HUES64 (cell line): ENCODE data around the gene UMAD1.
A peak's percentile ranks its signal among the peaks of the same experiment; 100 is the strongest.
"Not testable (repeated sequence)": the region's sequence is repeated elsewhere in the genome, so short reads cannot be mapped to it uniquely, and the experiment has no call there.

Source experiments
- H3K27ac ChIP-seq: 2 replicates; pipeline ENCODE4 v1.7.0; 2013; ENCODE audit warnings: low read depth, low read length, inconsistent platforms
- H3K27me3 ChIP-seq: 2 replicates; pipeline ENCODE4 v1.6.1; 2013; ENCODE audit warnings: mild to moderate bottlenecking, low read length; ENCODE audit not compliant: insufficient read depth
- H3K36me3 ChIP-seq: 2 replicates; pipeline ENCODE4 v1.6.1; 2013; ENCODE audit warnings: mild to moderate bottlenecking, low read length; ENCODE audit not compliant: insufficient read depth
- H3K4me1 ChIP-seq: 2 replicates; pipeline ENCODE4 v1.6.1; 2013; ENCODE audit warnings: mild to moderate bottlenecking, low read length, moderate library complexity; ENCODE audit not compliant: insufficient read depth
- H3K4me3 ChIP-seq: 2 replicates; pipeline ENCODE4 v1.5.1; 2013; ENCODE audit warnings: mild to moderate bottlenecking, low read length, moderate library complexity
- H3K9ac ChIP-seq: 2 replicates; pipeline ENCODE4 v1.6.1; 2013; ENCODE audit warnings: mild to moderate bottlenecking, low read depth, low read length
- H3K9me3 ChIP-seq: 2 replicates; pipeline ENCODE4 v1.6.1; 2013; ENCODE audit warnings: low read depth, low read length; ENCODE audit not compliant: insufficient read depth
- WGBS: fragments of 150-250, 120-280 bp; methylation state at CpG from one replicate; pipeline ENCODE4 v1.1.7; 2013; ENCODE audit warnings: missing lambda C conversion rate; 5-methylcytosine and 5-hydroxymethylcytosine counted together

The UMAD1 gene

GRCh38 chr7:7818179-7818578 is 177.6 kb downstream of the UMAD1 start:
- not testable (repeated sequence) for H3K4me3 ChIP-seq, H3K9ac ChIP-seq, H3K27ac ChIP-seq, H3K9me3 ChIP-seq, H3K27me3 ChIP-seq, H3K36me3 ChIP-seq
- WGBS, result 92% methylated on average over 2 of the region's 2 CpGs
- peaks cover 37% of the 10 kb centered on the region for H3K4me1 ChIP-seq

DNA sequence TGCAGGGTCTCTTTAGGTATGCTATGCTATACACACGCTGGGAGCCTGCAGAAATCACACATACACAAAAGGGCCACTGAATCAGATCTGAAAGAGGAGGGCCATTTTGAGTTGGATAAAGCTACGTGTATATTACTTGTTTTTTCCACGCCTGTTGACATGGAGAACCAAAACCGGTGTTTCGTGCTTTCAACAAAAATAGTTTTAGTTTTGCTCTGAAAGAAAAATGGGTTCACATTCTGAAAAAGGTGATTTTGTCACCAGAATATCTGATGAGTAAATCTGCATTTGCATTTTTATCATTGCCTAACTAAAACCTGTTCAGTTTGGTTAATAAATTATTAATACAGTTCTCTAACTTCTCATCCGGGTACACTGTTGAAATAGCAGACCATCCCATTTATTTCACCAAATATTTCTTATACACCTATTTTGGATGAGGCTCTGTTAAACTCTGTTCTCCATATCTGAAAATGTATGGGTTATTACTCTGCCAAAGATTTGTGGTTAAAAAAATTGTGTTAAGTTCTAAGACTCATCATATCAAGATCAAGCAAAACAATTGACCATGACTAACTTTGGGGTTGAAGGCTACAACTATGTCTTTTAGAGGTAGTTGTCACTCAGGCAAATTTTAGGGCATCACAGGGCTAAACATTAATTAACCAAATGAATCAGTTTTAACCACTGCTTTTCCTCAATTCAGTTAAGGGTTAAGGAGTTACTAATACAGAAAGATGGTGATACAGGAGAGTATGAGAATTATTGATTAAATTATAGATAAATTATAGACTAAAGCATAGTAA is 179.1 kb downstream of the UMAD1 start:
- WGBS, result 72% methylated on average over 5 of the region's 6 CpGs
- Histone ChIP-seq H3K27me3 (no peaks in the 10 kb centered on the region), H3K9me3 (no peaks in the 10 kb centered on the region), H3K4me3 (no peak overlapping the region), H3K27ac (no peak overlapping the region), H3K9ac (no peak overlapping the region), H3K4me1 (peaks cover 50% of the 10 kb centered on the region), H3K36me3 (no peaks in the 10 kb centered on the region)

GRCh38 chr7:7820409-7820808 is 179.9 kb downstream of the UMAD1 start:
- no peak overlapping the region for H3K4me3 ChIP-seq
- H3K4me1 ChIP-seq, result peaks cover 50% of the 10 kb centered on the region
- 75% methylated on average over 1 of the region's 1 CpG for WGBS
- no peak overlapping the region for H3K9ac ChIP-seq
- H3K36me3 ChIP-seq, result no peaks in the 10 kb centered on the region
- H3K27me3 ChIP-seq, result no peaks in the 10 kb centered on the region
- peak overlapping the region; percentile 79; the same call in 1 of the 2 replicates for H3K27ac ChIP-seq
- H3K9me3 ChIP-seq, result no peaks in the 10 kb centered on the region

DNA sequence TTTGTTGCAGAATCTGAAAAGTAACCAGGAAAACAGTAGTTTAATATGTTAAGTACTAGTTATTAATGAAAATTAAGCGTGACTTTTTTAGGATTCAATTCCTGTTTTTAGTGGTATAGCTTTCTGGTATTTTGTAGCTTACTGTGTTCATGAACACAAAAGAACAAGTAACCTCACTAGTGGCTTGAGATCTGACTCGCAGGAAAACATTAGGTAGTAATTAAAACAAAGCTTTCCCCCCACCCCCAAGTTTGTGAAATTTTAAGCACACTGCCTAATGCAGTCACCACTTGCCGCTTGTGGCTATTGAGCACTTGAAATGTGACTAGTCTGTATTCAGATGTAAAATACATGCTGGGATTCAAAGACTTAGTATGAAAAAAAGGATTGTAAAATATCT is 180.4 kb downstream of the UMAD1 start:
- Histone ChIP-seq H3K9ac (no peak overlapping the region), H3K36me3 (no peaks in the 10 kb centered on the region)

DNA sequence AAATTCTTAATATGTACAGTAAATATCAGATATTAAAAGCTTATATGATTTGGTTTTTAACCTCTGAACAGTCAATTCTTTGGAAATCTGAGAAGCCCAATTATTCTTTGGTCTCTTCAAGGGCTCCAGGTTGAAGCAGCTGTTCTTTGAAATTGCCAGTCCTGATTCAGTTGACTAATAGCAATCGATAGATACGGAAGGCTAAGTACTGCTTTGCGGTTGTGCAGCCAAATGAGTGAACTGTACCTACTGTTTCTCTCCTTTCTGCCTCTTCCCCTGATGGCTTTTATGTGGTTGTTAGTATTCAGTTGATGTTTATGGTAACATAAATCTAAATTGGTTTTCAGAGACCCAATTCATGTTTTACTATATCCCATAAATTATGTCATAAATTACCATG is 181.0 kb downstream of the UMAD1 start:
- Histone ChIP-seq H3K27me3 (no peaks in the 10 kb centered on the region), H3K4me1 (peaks cover 50% of the 10 kb centered on the region), H3K36me3 (no peaks in the 10 kb centered on the region), H3K4me3 (no peak overlapping the region), H3K9ac (no peak overlapping the region), H3K27ac (no peak overlapping the region), H3K9me3 (no peaks in the 10 kb centered on the region)
- 61% methylated on average over 3 of the region's 3 CpGs for WGBS

More for the DNA sequence above, 180.4 kb downstream of the UMAD1 start:
- peaks cover 50% of the 10 kb centered on the region for H3K4me1 ChIP-seq
- peak overlapping the region; percentile 79; the same call in 1 of the 2 replicates for H3K27ac ChIP-seq
- WGBS, result 31% methylated on average over 3 of the region's 3 CpGs
- H3K4me3 ChIP-seq, result no peak overlapping the region
- no peaks in the 10 kb centered on the region for H3K27me3 ChIP-seq
- no peaks in the 10 kb centered on the region for H3K9me3 ChIP-seq

DNA sequence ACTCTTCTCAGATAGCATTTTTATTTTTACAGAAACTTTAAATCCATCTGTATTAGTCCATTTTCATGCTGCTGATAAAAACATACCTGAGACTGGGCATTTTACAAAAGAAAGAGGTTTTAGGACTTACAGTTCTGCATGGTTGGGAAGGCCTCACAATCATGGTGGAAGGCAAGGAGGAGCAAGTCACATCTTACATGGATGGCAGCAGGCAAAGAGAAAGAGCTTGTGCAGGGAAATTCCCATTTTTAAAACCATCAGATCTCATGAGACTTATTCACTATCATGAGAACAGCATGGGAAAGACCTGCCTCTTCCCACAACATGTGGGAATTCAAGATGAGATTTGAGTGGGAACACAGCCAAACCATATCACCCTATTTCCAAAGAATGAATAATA is 184.7 kb downstream of the UMAD1 start:
- not testable (repeated sequence) for H3K27me3 ChIP-seq, H3K9ac ChIP-seq, H3K27ac ChIP-seq, H3K9me3 ChIP-seq, H3K36me3 ChIP-seq, H3K4me3 ChIP-seq
- peaks cover 47% of the 10 kb centered on the region for H3K4me1 ChIP-seq

DNA sequence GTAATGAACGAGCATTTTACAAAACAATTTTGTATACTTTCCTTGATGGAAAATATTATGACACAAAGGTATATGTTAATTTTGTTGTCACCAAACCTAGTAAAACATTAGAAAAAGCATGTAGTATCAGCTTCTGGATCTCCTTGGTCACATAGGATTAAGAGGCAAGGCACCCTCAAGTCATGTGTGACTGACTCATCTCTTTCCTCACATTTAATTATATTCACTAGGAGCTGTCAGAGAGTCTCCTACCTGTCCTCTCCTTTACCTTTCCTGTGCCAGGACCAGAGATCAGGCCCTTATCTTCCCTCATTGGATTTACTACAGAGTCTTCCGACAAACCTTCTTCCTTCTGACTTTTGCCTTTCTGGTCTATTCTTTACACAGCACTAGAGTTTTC is 189.1 kb downstream of the UMAD1 start:
- Histone ChIP-seq H3K9me3 (no peaks in the 10 kb centered on the region), H3K4me1 (peaks cover 14% of the 10 kb centered on the region), H3K27ac (no peak overlapping the region), H3K4me3 (no peak overlapping the region), H3K36me3 (no peaks in the 10 kb centered on the region), H3K27me3 (no peaks in the 10 kb centered on the region), H3K9ac (no peak overlapping the region)
- WGBS, result 91% methylated on average over 1 of the region's 2 CpGs

GRCh38 chr7:7830122-7830878 is 189.7 kb downstream of the UMAD1 start:
- Histone ChIP-seq H3K9ac (no peak overlapping the region), H3K36me3 (no peaks in the 10 kb centered on the region), H3K9me3 (no peaks in the 10 kb centered on the region), H3K27ac (no peak overlapping the region), H3K27me3 (no peaks in the 10 kb centered on the region), H3K4me1 (peaks cover 20% of the 10 kb centered on the region), H3K4me3 (no peak overlapping the region)
- 92% methylated on average over 5 of the region's 7 CpGs for WGBS

GRCh38 chr7:7832518-7832917 is 192.0 kb downstream of the UMAD1 start:
- H3K36me3 ChIP-seq, result no peaks in the 10 kb centered on the region
- H3K9ac ChIP-seq, result no peak overlapping the region
- H3K9me3 ChIP-seq, result no peaks in the 10 kb centered on the region
- H3K4me3 ChIP-seq, result no peak overlapping the region
- peaks cover 36% of the 10 kb centered on the region for H3K4me1 ChIP-seq
- WGBS, result 95% methylated on average over 5 of the region's 5 CpGs
- no peak overlapping the region for H3K27ac ChIP-seq
- H3K27me3 ChIP-seq, result no peaks in the 10 kb centered on the region

DNA sequence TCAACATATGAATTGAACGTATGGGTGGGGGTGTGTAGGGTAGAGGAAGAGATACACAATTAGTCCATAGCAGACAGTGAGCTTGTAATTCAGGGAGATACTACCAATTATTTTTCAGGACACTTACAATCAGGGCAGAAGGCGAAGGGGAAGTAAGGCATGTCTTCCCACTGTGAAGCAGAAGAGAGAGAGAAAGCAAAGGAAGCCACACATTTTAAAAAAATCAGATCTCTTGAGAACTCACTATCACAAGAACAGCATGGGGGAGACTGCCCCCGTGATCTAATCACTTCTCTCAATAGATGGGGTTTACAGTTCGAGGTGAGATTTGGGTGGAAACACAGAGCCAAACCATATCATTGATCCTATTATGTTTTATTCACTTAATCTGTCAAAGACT is 194.2 kb downstream of the UMAD1 start:
- peaks cover 36% of the 10 kb centered on the region for H3K4me1 ChIP-seq
- no peaks in the 10 kb centered on the region for H3K36me3 ChIP-seq
- H3K9me3 ChIP-seq, result no peaks in the 10 kb centered on the region
- no peak overlapping the region for H3K9ac ChIP-seq
- H3K27ac ChIP-seq, result 0 out of 2 replicates have a peak overlapping the region, but pooled peaks have one; percentile 21
- H3K4me3 ChIP-seq, result no peak overlapping the region
- H3K27me3 ChIP-seq, result no peaks in the 10 kb centered on the region
- 0% methylated on average over 1 of the region's 4 CpGs for WGBS

DNA sequence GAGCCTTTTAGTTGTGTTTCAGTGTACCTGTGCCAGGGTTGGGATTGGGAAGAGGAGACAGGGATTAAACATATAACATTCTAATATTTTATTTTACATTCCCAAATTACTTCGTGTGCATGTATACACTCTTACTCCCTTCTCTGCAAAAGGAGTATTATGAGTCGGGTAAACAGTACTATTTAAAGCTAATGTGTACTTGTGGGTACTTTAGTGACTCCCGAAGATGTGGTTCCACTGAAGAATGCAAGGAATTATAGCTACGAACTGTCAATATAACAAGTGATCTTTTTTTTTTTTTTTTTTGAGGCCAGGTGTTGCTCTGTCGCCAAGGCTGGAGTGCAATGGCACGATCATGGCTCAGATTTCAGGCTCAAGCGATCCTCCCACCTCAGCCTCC is 200.5 kb downstream of the UMAD1 start:
- Histone ChIP-seq H3K9ac (no peak overlapping the region), H3K27ac (no peak overlapping the region), H3K36me3 (no peaks in the 10 kb centered on the region), H3K4me3 (no peak overlapping the region), H3K27me3 (no peaks in the 10 kb centered on the region), H3K4me1 (peaks cover 11% of the 10 kb centered on the region), H3K9me3 (no peaks in the 10 kb centered on the region)
- WGBS, result 97% methylated on average over 6 of the region's 7 CpGs
